Activated CD4-positive, alpha-beta memory T cell treated with anti-CD3 and anti-CD28 coated beads for 36 hours (primary cell): ENCODE measurements around the gene AGPAT2. TPM values are rescaled to one million over a fixed set of nuclear protein-coding genes. Genes with fewer than 3 reads are reported as not detected.

Source experiments
- CTCF ChIA-PET: fragments of 350-600 bp; sonication (Branson Sonifier 250); formaldehyde crosslinking; loops from one replicate; lab custom pipeline; 2021; ENCODE audit warnings: antibody characterized with exemption, inconsistent platforms; lab: Charles Lee
- POLR2A ChIA-PET: fragments of 350-600 bp; sonication (Branson Sonifier 250); formaldehyde crosslinking; loops from one replicate; lab custom pipeline; 2021; ENCODE audit warnings: antibody characterized with exemption; lab: Charles Lee
- DNase-seq: peaks from one replicate; pipeline ENCODE4 v3.0.0-alpha.2; 2020
- H3K27ac Mint-ChIP-seq: one replicate; pipeline ENCODE4 v1.8.0; 2021; ENCODE audit warnings: mixed read lengths
- H3K27me3 Mint-ChIP-seq: one replicate; pipeline ENCODE4 v1.8.0; 2021; ENCODE audit warnings: mixed read lengths
- H3K36me3 Mint-ChIP-seq: one replicate; pipeline ENCODE4 v1.8.0; 2021; ENCODE audit warnings: mixed read lengths
- H3K4me1 Mint-ChIP-seq: one replicate; pipeline ENCODE4 v1.8.0; 2021; ENCODE audit warnings: low read depth, mixed read lengths
- H3K4me3 Mint-ChIP-seq: one replicate; pipeline ENCODE4 v1.8.0; 2021; ENCODE audit warnings: mild to moderate bottlenecking, mixed read lengths
- H3K9me3 Mint-ChIP-seq: one replicate; pipeline ENCODE4 v1.8.0; 2021; ENCODE audit warnings: mixed read lengths
- intact Hi-C: fragments of 100-400 bp; cut with micrococcal nuclease; formaldehyde crosslinking; loops from one replicate; pipeline ENCODE4 v1.15.1; 2023
- total RNA-seq, 2 experiments: library from RNA; stranded (reverse); gene quantifications; one replicate each; pipeline ENCODE4 v1.2.3, GENCODE V29; 2021

Gene AGPAT2
- total RNA-seq, 2 experiments from 2014 or later, result 16.3 to 16.8 TPM

DNA sequence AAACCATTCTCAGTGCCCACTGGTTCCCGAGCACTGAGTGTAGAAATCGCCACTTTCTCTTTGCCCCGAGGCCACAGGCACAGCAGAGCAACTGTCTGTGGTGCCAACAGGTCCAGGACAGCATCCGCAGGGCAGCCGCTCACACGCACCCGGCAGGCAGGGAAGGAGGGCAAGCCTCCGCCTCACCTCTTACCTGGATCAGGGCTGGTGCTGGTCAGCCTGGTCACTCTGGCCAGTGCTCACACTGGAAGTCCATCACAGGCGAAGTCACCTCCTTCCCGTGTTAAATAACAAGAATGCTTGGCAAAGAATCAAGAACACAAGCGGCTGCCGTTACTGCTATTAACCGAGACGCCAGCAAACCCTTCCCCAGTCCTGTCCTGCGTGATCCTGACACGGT, 38.9 kb upstream of the AGPAT2 start:
- H3K27ac Mint-ChIP-seq, result peak overlapping the region; percentile 87
- ChIA-PET CTCF (interaction anchor here (0.7 to 3.7 kb wide), 5 partner anchors 32 to 321 kb away, joined by 3 to 14 read pairs (median 3); no protein-coding TSS in a partner anchor), POLR2A (interaction anchor here (0.8 to 2.4 kb wide), 3 partner anchors 11 to 360 kb away, joined by 3 to 25 read pairs (median 6); no protein-coding TSS in a partner anchor)
- H3K27me3 Mint-ChIP-seq, result no peaks in the 10 kb centered on the region
- no peaks in the 10 kb centered on the region for H3K9me3 Mint-ChIP-seq
- H3K4me3 Mint-ChIP-seq, result peak overlapping the region; percentile 99
- peaks cover 34% of the 10 kb centered on the region for H3K36me3 Mint-ChIP-seq
- intact Hi-C loops, result no loop called here
- DNase-seq, result no peak
- peaks cover 31% of the 10 kb centered on the region for H3K4me1 Mint-ChIP-seq

DNA sequence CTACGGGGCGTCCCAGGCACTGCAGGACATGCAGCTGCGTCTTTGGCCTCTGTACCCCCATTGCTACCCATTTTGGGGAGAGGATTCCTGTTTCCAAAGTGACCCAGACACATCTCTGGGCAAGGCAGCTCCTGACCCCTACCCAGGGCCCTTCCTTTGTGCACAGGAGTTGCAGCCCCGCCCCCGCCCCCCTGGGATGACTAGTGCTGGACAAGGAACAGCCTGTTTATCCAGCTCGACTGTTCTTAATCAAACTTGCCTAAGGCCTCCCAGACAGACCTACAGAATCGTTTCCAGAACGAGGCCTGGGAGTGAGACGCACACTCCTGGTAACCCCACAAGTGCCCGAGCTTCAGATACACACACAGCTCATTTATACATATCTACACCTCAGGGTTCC, 38.4 kb upstream of the AGPAT2 start:
- Mint-ChIP-seq H3K27me3 (no peaks in the 10 kb centered on the region), H3K4me3 (peak overlapping the region; percentile 20), H3K27ac (no peak overlapping the region), H3K36me3 (peaks cover 34% of the 10 kb centered on the region), H3K4me1 (peaks cover 32% of the 10 kb centered on the region), H3K9me3 (no peaks in the 10 kb centered on the region)
- intact Hi-C loops, result no loop called here
- no peak for DNase-seq
- ChIA-PET CTCF (interaction anchor here (1.0 kb wide), 1 partner anchor 32 kb away, joined by 3 read pairs; no protein-coding TSS in a partner anchor), POLR2A (no interaction called here)

DNA sequence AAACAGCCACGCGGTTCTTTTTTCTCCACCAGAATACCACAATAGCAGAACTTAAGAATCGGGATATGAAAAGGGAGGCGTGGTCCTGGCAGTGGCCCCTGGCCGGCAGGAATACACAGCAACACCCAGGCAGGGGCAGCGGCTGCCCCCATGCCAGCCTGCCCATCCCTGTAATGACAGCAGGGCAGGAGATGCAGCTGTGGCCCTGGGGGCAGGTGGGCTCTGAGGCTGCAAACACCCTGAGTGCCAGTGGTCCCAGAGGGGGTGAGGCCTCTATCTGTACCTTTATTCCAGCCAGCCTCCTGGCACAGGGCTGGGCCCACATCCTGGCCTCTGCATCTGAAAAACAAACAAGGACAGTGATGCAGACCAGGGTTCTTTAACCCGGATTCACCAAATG, 37.5 kb upstream of the AGPAT2 start:
- no peak overlapping the region for H3K4me3 Mint-ChIP-seq
- ChIA-PET POLR2A (no interaction called here), CTCF (interaction anchor here (1.0 kb wide), 1 partner anchor 31 kb away, joined by 3 read pairs; no protein-coding TSS in a partner anchor)
- no peak overlapping the region for H3K27ac Mint-ChIP-seq
- no peak for DNase-seq
- H3K36me3 Mint-ChIP-seq, result peaks cover 34% of the 10 kb centered on the region
- H3K27me3 Mint-ChIP-seq, result no peaks in the 10 kb centered on the region
- H3K9me3 Mint-ChIP-seq, result no peaks in the 10 kb centered on the region
- intact Hi-C loops, result no loop called here
- peaks cover 32% of the 10 kb centered on the region for H3K4me1 Mint-ChIP-seq

DNA sequence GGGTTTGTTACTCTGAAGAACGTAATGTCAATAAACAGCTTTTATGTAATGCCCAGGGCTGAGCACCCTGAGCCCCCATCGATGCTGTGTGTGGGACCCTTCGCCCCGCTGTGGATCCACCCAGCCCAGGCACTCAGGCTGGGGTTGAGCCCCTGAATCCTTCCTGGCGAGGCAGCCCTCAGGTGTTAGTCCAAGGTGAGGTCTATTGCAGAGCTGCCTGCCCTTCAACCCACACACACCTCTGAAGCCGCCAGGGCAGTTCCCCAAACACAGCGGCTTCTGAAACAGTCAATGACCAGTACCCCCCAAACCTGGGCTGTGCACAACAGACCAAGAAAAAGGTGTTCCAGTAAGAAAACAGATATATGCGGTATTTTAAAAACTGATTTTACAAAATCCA, 36.7 kb upstream of the AGPAT2 start:
- ChIA-PET CTCF (no interaction called here), POLR2A (no interaction called here)
- H3K27ac Mint-ChIP-seq, result no peak overlapping the region
- intact Hi-C loops, result no loop called here
- no peak for DNase-seq
- H3K4me3 Mint-ChIP-seq, result no peak overlapping the region
- H3K27me3 Mint-ChIP-seq, result no peaks in the 10 kb centered on the region
- H3K36me3 Mint-ChIP-seq, result peaks cover 34% of the 10 kb centered on the region
- H3K4me1 Mint-ChIP-seq, result peaks cover 28% of the 10 kb centered on the region
- no peaks in the 10 kb centered on the region for H3K9me3 Mint-ChIP-seq

DNA sequence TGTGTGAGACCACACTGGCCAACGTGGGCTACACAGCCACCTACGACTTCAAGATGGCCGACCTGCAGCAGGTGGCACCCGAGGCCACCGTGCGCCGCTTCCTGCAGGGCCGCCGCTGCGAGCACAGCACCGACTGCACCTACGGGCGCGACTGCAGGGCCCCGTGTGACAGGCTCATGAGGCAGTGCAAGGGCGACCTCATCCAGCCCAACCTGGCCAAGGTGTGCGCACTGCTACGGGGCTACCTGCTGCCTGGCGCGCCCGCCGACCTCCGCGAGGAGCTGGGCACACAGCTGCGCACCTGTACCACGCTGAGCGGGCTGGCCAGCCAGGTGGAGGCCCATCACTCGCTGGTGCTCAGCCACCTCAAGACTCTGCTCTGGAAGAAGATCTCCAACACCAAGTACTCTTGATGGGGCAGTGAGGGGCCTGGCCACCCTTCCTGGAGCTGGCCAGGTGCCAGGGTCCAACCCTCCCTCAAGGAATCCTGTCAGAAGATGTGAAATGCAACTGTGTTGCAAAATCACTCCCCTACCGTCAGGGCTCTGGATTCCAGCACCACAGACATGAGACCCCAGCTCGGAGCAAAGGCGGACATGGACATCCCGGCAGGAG, 36.2 kb upstream of the AGPAT2 start:
- Mint-ChIP-seq H3K4me3 (no peak overlapping the region), H3K4me1 (peaks cover 28% of the 10 kb centered on the region), H3K27ac (no peak overlapping the region), H3K27me3 (no peaks in the 10 kb centered on the region), H3K9me3 (no peaks in the 10 kb centered on the region), H3K36me3 (peaks cover 34% of the 10 kb centered on the region)
- ChIA-PET CTCF (no interaction called here), POLR2A (no interaction called here)
- intact Hi-C loops, result no loop called here
- no peak for DNase-seq

DNA sequence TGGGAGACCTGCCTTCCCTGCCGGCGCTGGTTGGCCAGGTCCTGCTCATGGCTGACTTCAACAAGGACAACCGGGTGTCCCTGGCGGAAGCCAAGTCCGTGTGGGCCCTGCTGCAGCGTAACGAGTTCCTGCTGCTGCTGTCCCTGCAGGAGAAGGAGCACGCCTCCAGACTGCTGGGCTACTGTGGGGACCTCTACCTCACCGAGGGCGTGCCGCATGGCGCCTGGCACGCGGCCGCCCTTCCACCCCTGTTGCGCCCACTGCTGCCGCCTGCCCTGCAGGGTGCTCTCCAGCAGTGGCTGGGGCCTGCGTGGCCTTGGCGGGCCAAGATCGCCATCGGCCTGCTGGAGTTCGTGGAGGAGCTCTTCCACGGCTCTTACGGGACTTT, 35.7 kb upstream of the AGPAT2 start:
- peaks cover 28% of the 10 kb centered on the region for H3K4me1 Mint-ChIP-seq
- intact Hi-C loops, result no loop called here
- H3K27me3 Mint-ChIP-seq, result no peaks in the 10 kb centered on the region
- CTCF ChIA-PET, result no interaction called here
- H3K36me3 Mint-ChIP-seq, result peaks cover 34% of the 10 kb centered on the region
- no peak overlapping the region for H3K27ac Mint-ChIP-seq
- no peaks in the 10 kb centered on the region for H3K9me3 Mint-ChIP-seq
- POLR2A ChIA-PET, result no interaction called here
- DNase-seq, result no peak
- no peak overlapping the region for H3K4me3 Mint-ChIP-seq

DNA sequence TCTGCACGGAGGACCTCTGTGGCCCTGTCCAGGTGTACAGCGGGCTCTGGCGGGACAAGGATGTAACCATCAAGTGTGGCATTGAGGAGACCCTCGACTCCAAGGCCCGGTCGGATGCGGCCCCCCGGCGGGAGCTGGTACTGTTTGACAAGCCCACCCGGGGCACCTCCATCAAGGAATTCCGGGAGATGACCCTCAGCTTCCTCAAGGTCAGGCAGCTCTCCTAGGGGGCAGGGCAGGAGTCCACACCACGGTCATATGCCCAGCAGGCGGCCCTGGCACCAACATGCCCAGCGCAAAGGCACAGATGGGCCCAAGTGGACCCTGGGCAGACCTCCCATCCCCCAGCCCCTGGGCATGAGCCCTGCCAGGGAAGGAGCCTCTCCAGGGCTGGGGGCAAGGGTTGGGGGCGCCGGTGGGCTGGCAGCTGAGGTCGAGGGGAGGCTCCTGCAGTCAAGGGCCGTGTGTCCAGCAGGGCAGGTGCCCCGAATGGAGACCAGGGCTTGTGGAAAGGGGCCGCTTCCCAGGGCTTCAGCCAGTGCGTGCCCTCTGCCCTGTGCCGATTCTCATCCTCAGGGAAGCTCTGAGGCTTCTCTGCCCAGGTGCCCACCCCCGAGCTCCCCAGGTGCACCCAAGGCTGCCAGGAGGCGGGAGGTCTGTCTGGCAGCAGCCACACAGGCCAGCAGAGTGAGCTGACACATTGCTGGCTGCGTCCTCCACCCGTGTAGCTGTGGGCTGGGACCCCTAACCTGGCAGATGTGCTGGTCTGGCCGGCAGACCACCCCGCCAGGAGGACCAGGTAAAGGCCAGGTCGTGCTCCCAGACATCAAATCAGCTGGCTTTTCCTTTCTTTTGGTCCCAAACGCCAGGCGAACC, 35.1 kb upstream of the AGPAT2 start:
- CTCF ChIA-PET, result no interaction called here
- no peaks in the 10 kb centered on the region for H3K9me3 Mint-ChIP-seq
- H3K27ac Mint-ChIP-seq, result no peak overlapping the region
- H3K27me3 Mint-ChIP-seq, result no peaks in the 10 kb centered on the region
- POLR2A ChIA-PET, result no interaction called here
- peaks cover 32% of the 10 kb centered on the region for H3K36me3 Mint-ChIP-seq
- peaks cover 28% of the 10 kb centered on the region for H3K4me1 Mint-ChIP-seq
- H3K4me3 Mint-ChIP-seq, result no peak overlapping the region
- intact Hi-C loops, result no loop called here
- no peak for DNase-seq

DNA sequence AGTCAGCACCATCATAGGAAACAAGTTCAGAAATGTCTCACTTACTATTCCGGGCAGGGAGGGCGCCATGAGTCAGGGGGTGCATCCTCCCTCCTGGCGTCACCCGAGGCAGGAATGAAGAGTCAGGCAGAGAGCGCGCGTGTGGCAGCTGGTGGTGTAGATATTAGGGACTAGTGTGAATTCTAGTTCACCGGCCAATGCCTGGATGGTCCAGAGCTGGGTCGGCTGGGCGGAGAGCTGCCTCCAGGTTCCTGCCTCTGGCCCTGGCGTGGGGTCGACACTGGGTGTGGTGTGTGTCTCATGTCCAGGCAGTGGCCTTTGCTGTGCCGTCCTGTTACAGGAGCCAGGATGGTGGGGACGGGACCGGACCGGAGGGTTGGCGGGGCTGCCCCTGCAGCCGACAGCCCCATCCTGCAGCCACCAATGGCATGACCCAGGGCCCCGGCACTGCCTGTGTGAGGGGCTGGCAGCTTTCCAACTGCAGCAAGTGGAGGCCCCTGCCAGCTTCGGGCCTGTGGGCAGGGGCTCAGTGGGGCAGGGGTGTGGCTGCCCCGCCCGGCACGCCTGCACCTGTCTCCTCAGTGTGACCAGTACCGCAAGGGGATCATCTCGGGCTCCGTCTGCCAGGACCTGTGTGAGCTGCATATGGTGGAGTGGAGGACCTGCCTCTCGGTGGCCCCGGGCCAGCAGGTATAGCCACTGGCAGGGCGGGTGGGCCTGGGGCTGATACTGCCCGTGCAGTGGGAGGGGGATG, 34.3 kb upstream of the AGPAT2 start:
- intact Hi-C loops, result no loop called here
- peaks cover 24% of the 10 kb centered on the region for H3K4me1 Mint-ChIP-seq
- H3K27ac Mint-ChIP-seq, result no peak overlapping the region
- ChIA-PET CTCF (no interaction called here), POLR2A (interaction anchor here (2.1 kb wide), 1 partner anchor 8 kb away, joined by 5 read pairs; no protein-coding TSS in a partner anchor)
- peaks cover 27% of the 10 kb centered on the region for H3K36me3 Mint-ChIP-seq
- no peak overlapping the region for H3K4me3 Mint-ChIP-seq
- no peaks in the 10 kb centered on the region for H3K27me3 Mint-ChIP-seq
- H3K9me3 Mint-ChIP-seq, result no peaks in the 10 kb centered on the region
- peak; percentile 34 for DNase-seq

DNA sequence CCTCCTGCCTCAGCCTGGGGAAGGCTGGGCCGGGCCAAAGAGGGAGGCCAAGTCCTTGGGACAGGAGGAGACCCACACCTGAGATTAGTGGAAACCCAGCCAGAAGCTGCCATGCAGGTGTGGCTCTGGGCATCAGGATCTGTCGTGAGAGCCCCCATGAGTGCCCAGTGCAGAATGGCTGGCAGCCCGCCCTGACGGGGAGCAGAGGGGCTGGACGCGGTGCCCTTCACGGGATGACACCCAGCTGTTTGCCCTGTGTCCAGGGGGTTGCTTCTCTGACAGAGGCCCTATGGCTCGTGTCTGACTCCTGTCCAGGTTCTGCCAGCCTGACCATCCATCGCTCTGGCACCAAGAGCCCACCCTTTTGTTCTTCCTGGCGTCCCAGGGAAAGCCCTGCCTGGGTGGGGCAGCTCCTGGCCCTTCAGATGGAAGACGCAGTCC, 33.7 kb upstream of the AGPAT2 start:
- no peak for DNase-seq
- intact Hi-C loops, result no loop called here
- peaks cover 21% of the 10 kb centered on the region for H3K36me3 Mint-ChIP-seq
- no peaks in the 10 kb centered on the region for H3K9me3 Mint-ChIP-seq
- H3K4me1 Mint-ChIP-seq, result peaks cover 18% of the 10 kb centered on the region
- no peak overlapping the region for H3K4me3 Mint-ChIP-seq
- ChIA-PET POLR2A (interaction anchor here (2.1 kb wide), 1 partner anchor 9 kb away, joined by 5 read pairs; no protein-coding TSS in a partner anchor), CTCF (no interaction called here)
- H3K27me3 Mint-ChIP-seq, result peaks cover 1% of the 10 kb centered on the region
- no peak overlapping the region for H3K27ac Mint-ChIP-seq

DNA sequence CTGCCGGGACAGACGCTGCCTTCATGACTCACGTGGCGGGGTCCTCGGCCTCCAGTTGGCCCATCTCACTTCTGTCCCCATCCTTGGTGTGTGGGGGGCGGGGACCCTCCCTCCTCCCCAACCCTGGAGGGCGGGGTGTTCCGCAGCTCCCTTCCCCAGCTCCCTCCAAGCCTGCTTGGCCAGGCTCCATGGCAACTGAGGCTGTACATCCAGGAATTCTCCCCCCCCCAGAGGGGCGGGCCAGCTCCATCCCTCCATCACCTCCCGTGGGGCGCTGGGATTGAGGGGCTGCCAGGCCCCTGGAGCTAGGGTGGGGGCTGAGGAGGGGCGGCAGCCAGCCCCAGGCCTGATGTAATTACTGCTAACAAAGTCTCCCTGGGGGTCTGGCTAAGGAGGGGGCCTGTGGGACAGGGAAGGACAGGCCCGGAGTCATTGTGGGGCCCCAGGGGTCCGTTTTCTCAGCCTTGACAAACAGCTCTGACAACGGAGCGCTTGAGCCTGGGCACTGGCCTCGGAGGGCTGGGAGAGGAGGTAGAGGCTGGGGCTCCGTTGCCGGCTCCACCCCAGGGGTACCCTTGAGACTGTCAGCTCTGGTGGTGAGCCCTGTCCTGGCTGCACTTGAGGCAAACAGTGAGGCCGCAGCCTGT, 33.1 kb upstream of the AGPAT2 start:
- DNase-seq, result no peak
- H3K4me3 Mint-ChIP-seq, result no peak overlapping the region
- POLR2A ChIA-PET, result interaction anchor here (2.1 kb wide), 1 partner anchor 10 kb away, joined by 5 read pairs; no protein-coding TSS in a partner anchor
- H3K4me1 Mint-ChIP-seq, result peaks cover 13% of the 10 kb centered on the region
- H3K27me3 Mint-ChIP-seq, result peaks cover 3% of the 10 kb centered on the region
- no peak overlapping the region for H3K27ac Mint-ChIP-seq
- no peaks in the 10 kb centered on the region for H3K9me3 Mint-ChIP-seq
- intact Hi-C loops, result no loop called here
- CTCF ChIA-PET, result no interaction called here
- peaks cover 15% of the 10 kb centered on the region for H3K36me3 Mint-ChIP-seq

DNA sequence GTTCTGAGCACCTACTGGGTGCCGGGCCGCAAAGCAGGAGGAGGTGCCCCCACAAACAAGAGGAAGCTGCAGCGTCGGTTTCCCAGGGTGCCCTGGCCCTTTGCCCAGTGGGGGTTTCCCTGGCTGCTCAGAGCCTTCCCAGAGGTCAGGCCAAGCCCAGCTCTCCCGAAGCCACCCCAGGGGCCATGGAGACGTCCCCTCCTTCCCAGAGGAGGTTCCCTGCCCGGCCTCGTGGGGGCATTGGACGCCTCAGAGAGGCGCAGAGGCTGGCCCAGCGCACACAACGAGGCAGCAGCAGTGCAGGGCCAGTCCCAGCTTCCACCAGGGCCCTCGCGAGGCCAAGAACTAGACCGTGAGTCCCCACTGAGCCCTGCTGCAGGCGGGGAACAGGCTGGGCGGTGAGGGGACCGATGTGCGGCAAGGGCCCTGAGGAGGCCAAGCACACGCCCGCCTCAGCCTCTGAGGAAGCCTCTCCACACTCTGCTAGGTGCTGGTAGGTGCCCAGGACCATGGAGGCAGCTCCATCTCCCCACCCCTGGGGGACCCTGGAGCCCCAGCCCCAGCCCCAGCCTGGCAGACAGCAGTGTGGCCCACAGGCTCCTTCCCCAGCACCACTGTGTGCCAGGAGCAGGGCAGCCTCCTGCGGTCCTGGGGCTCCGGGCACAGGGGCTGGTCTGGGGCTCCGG, 32.1 kb upstream of the AGPAT2 start:
- ChIA-PET CTCF (interaction anchor here (0.9 to 1.0 kb wide), 2 partner anchors 8 to 48 kb away, joined by 3 read pairs; no protein-coding TSS in a partner anchor), POLR2A (interaction anchor here (1.2 kb wide), 1 partner anchor 8 kb away, joined by 4 read pairs; no protein-coding TSS in a partner anchor)
- H3K36me3 Mint-ChIP-seq, result peaks cover 10% of the 10 kb centered on the region
- intact Hi-C loops, result no loop called here
- no peak overlapping the region for H3K4me3 Mint-ChIP-seq
- H3K27ac Mint-ChIP-seq, result no peak overlapping the region
- no peaks in the 10 kb centered on the region for H3K9me3 Mint-ChIP-seq
- DNase-seq, result no peak
- H3K27me3 Mint-ChIP-seq, result peaks cover 6% of the 10 kb centered on the region
- peaks cover 10% of the 10 kb centered on the region for H3K4me1 Mint-ChIP-seq
